HL-60 (cell line): ENCODE results near the gene HTR2C.
A peak's percentile ranks its signal among the peaks of the same experiment; 100 is the strongest.

Source experiments
- DNase-seq, 2 experiments: peaks; one replicate each; pipeline ENCODE4 v3.0.0-alpha.2; 2010 to 2020; ENCODE audit warnings: low read depth in 1 of 2, low spot score in 1 of 2
- H3K27ac ChIP-seq: fragments of 250-450 bp; sonication (Bioruptor Pico); replicated peaks from 2 replicates; pipeline ENCODE4 v1.5.1; 2020; ENCODE audit warnings: mild to moderate bottlenecking, moderate library complexity
- H3K27me3 ChIP-seq: fragments of 250-450 bp; sonication (Bioruptor Pico); 2 replicates; pipeline ENCODE4 v1.5.1; 2021; ENCODE audit warnings: mild to moderate bottlenecking, moderate library complexity; ENCODE audit not compliant: insufficient read depth, poor library complexity, severe bottlenecking
- H3K4me3 ChIP-seq: replicated peaks from 2 replicates; pipeline ENCODE4 v1.5.1; 2011; ENCODE audit warnings: mild to moderate bottlenecking, control low read depth, low read length; ENCODE audit not compliant: insufficient read depth
- GABPA ChIP-seq: IDR thresholded peaks from 2 replicates; pipeline ENCODE4 v1.6.1; 2012; ENCODE audit warnings: low read depth
- POLR2AphosphoS5 ChIP-seq: IDR thresholded peaks from 2 replicates; pipeline ENCODE4 v1.6.1; 2012; ENCODE audit warnings: low read depth
- SPI1 ChIP-seq: IDR thresholded peaks from 2 replicates; pipeline ENCODE4 v1.6.1; 2012; ENCODE audit warnings: low read depth, mild to moderate bottlenecking, borderline replicate concordance
- long read RNA-seq: library from polyadenylated mRNA; unstranded; transcript quantifications from one replicate; pipeline ENCODE4 v2.0.0, GENCODE V29; 2020
- TF ChIP-seq, protein P1 (sequence below): IDR thresholded peaks from one replicate; pipeline ENCODE4 v1.5.1; 2011; ENCODE audit warnings: low read length, control low read depth, inconsistent platforms; ENCODE audit not compliant: insufficient read depth
- TF ChIP-seq, protein P2 (sequence below): IDR thresholded peaks from 2 replicates; pipeline ENCODE4 v1.6.1; 2012; ENCODE audit warnings: low read depth; ENCODE audit not compliant: insufficient replicate concordance

HTR2C gene
- long read RNA-seq, partial matches to known transcripts = 0 of 1 reads
- long read RNA-seq, other reads (novel, unspliced or antisense) = 1 of 1 reads

DNA sequence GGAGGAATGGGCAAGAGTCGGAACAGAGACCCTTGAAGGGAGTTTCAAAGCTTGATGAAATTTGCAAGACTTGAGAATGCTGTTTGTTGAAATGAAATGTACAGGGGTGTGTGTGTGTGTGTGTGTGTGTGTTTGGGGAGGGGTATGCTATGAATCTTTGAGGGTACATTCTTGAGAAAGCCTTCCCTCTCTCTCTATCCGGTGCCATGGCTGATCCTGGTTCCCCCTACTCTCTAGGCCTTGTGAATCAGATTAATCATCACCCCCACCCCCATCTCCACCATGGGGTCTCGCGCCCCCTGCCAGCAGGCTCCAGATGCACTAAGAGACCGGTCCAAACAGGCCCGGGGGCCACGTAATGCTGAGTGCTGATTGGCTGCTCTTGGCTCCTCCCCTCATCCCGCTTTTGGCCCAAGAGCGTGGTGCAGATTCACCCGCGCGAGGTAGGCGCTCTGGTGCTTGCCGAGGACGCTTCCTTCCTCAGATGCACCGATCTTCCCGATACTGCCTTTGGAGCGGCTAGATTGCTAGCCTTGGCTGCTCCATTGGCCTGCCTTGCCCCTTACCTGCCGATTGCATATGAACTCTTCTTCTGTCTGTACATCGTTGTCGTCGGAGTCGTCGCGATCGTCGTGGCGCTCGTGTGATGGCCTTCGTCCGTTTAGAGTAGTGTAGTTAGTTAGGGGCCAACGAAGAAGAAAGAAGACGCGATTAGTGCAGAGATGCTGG lies at the start of gene HTR2C:
HTR2C (plus strand) TSS at position 441 of the 729 bp plus-strand sequence. CDS start 142,851 bp downstream, outside the sequence.
- no peak within 1 kb of the TSS for H3K4me3 ChIP-seq
- TF ChIP-seq POLR2AphosphoS5 (no peak), GABPA (no peak), SPI1 (no peak)
- TF ChIP-seq, protein P1, sequence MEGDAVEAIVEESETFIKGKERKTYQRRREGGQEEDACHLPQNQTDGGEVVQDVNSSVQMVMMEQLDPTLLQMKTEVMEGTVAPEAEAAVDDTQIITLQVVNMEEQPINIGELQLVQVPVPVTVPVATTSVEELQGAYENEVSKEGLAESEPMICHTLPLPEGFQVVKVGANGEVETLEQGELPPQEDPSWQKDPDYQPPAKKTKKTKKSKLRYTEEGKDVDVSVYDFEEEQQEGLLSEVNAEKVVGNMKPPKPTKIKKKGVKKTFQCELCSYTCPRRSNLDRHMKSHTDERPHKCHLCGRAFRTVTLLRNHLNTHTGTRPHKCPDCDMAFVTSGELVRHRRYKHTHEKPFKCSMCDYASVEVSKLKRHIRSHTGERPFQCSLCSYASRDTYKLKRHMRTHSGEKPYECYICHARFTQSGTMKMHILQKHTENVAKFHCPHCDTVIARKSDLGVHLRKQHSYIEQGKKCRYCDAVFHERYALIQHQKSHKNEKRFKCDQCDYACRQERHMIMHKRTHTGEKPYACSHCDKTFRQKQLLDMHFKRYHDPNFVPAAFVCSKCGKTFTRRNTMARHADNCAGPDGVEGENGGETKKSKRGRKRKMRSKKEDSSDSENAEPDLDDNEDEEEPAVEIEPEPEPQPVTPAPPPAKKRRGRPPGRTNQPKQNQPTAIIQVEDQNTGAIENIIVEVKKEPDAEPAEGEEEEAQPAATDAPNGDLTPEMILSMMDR = no peak
- TF ChIP-seq, protein P2, sequence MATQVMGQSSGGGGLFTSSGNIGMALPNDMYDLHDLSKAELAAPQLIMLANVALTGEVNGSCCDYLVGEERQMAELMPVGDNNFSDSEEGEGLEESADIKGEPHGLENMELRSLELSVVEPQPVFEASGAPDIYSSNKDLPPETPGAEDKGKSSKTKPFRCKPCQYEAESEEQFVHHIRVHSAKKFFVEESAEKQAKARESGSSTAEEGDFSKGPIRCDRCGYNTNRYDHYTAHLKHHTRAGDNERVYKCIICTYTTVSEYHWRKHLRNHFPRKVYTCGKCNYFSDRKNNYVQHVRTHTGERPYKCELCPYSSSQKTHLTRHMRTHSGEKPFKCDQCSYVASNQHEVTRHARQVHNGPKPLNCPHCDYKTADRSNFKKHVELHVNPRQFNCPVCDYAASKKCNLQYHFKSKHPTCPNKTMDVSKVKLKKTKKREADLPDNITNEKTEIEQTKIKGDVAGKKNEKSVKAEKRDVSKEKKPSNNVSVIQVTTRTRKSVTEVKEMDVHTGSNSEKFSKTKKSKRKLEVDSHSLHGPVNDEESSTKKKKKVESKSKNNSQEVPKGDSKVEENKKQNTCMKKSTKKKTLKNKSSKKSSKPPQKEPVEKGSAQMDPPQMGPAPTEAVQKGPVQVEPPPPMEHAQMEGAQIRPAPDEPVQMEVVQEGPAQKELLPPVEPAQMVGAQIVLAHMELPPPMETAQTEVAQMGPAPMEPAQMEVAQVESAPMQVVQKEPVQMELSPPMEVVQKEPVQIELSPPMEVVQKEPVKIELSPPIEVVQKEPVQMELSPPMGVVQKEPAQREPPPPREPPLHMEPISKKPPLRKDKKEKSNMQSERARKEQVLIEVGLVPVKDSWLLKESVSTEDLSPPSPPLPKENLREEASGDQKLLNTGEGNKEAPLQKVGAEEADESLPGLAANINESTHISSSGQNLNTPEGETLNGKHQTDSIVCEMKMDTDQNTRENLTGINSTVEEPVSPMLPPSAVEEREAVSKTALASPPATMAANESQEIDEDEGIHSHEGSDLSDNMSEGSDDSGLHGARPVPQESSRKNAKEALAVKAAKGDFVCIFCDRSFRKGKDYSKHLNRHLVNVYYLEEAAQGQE = no peak
- DNase-seq = no peak
- H3K27ac ChIP-seq = no peak within 1 kb of the TSS
- H3K27me3 ChIP-seq = peaks cover 39% of the 10 kb centered on the region

GRCh38 chrX:114580336-114580735 lies 3.5 kb upstream of the HTR2C start:
- TF ChIP-seq POLR2AphosphoS5 = no peak
- no peak for TF ChIP-seq SPI1
- no peak for TF ChIP-seq GABPA
- TF ChIP-seq, protein P1 = no peak
- TF ChIP-seq, protein P2 = no peak
- Histone ChIP-seq H3K27me3 (peaks cover 38% of the 10 kb centered on the region), H3K4me3 (no peak overlapping the region), H3K27ac (no peak overlapping the region)
- DNase-seq = no peak

DNA sequence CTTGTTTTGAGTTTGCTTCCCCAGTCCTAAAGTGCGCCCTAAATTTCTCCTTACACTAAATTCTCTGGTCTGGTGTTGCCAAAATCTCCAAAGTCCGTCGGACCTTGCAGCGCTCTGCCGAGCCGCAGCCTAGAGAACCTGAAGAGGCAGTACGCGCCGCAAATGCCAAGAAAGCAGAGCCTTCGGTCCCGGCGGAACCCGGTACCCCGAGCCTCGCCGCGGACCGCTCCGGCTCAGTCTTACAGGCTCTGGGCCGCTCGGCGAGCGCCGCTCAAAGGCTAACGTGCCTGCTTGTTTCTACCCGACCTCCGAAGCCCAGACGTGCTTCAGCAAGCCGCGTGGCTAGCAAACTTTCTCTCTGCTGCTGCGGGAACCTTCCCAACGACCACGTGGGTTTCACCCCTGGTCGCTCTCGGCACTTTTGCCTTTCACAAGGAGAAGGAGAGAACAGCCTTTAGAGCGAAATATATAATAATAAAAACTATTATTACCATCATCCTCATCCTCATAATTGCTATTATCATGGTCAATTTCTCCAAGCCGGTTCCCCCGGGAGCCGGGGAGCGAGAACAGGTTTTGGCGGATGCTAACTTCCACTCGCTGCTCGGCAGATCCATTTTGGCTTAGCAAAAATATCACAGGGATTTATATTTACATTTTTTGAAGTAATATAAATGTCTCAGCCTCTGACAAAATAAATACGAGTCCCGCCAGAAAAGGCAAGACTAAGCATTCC lies 2.2 kb upstream of the HTR2C start:
- TF ChIP-seq, protein P2 = no peak
- TF ChIP-seq, protein P1 = no peak
- TF ChIP-seq POLR2AphosphoS5 = no peak
- no peak for TF ChIP-seq SPI1
- TF ChIP-seq GABPA = no peak
- H3K4me3 ChIP-seq = 0 out of 2 replicates have a peak overlapping the region, but pooled peaks have one; percentile 6
- no peak overlapping the region for H3K27ac ChIP-seq
- no peak for DNase-seq
- peaks cover 39% of the 10 kb centered on the region for H3K27me3 ChIP-seq
